SK-N-MC (cell line): ENCODE data around the gene ZNF536.

Experiments used
- EZH2 ChIP-seq: fragments of 200-600 bp; sonication (generic); IDR thresholded peaks from one replicate; pipeline ENCODE4 v1.6.1; 2017; ENCODE audit warnings: antibody characterized with exemption
- POLR2AphosphoS5 ChIP-seq: IDR thresholded peaks from 2 replicates; pipeline ENCODE4 v1.6.1; 2012; ENCODE audit warnings: mild to moderate bottlenecking, low read depth, low read length, borderline replicate concordance

- TF ChIP-seq EZH2: no peak
- no peak for TF ChIP-seq POLR2AphosphoS5
Measured at GRCh38 chr19:30387311-30388115, 15.3 kb downstream of the ZNF536 start.
